LNCAP (cell line): ENCODE results near the gene NGLY1.

ENCODE experiments used
- CTCF ChIP-seq: fragments of 450-650 bp; IDR thresholded peaks from 2 replicates; pipeline ENCODE4 v1.5.1; 2017; ENCODE audit warnings: mild to moderate bottlenecking

The NGLY1 gene

DNA sequence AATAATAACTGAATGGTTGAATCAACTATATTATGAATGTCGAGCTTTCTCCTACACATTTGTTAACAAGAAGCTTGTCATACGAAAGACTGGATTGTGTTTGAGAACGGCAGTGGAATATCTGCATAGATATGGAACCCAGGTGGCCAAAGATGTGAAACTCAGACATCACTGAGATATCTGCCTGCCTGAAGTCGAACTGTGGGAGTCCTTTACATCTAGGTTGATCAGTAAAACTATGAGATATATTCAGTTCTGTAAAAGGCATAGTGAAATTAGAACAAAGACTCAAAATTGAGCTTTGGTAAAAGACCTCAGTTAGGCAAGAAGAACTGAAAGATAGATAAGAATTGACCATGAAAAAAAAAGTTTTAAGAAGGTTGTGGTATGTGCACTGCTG is 77.0 kb downstream of the NGLY1 start:
- no peak for TF ChIP-seq CTCF

DNA sequence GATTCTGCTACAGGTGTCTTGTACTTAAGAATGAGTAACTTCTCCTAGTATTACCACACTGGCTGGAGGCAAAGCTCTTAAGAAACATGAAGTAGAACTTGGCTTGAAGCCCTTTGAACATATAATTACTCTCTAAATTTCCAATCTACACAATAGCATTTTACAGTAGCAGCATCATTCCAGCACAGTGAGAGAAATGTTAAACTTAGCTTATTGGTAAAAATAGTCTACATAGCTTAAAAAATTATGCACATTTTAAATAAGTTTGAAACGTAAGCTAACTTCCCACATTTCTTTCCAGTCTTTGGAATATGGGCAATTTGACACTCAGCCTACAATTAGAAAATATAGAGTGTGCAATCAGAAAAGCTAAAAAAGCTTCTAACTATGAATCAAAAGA is 85.7 kb downstream of the NGLY1 start:
- no peak for TF ChIP-seq CTCF

DNA sequence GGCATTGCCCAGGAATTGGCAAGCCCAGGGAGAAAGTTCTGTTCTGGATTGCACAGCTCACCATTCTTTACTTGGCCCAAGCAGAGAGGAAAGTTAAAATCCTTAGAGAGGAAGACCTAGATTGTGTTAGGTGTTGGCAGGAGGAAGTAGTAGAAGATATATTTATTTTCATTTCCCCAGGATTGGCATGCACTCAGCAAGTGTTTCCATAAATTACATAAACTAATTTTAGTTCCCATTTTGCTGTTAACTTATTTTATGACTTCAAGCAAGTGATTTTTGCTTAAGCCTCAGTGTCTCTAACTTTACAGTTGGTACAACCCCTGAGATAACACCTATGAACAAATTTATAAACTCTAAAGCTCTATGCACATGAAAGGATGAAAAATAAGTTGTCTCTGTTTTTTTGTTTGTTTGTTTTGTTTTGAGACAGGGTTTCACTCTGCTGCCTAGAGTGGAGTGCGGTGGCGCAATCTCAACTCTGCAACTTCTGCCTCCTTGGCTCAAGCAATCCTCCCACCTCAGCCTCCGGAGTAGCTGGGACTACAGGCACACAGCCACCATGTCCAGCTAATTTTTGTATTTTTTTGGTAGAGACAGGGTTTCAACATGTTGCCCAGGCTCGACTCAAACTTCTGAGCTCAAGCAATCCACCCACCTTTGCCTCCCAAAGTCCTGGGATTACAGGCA is 87.4 kb downstream of the NGLY1 start:
- TF ChIP-seq CTCF = no peak

DNA sequence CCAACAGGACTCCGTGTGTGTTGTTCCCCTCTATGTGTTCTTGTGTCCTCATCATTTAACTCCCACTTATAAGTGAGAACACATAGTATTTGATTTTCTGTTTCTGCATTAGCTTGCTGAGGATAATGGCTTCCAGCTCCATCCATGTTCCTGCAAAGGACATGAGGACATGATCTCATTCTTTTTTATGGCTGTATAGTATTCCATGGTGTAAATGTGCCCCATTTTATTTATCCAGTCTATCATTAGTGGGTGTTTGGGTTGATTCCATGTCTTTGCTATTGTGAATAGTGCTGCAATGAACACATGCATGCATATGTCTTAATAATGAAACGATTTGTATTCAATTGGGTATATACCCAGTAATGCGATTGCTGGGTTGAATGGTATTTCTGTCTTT is 90.0 kb downstream of the NGLY1 start:
- TF ChIP-seq CTCF = no peak

- TF ChIP-seq CTCF = no peak
Measured at GRCh38 chr3:25692341-25692740, 90.9 kb downstream of the NGLY1 start.

- no peak for TF ChIP-seq CTCF
Measured at GRCh38 chr3:25690768-25691533, 92.3 kb downstream of the NGLY1 start.

- no peak for TF ChIP-seq CTCF
Measured at GRCh38 chr3:25689226-25689625, 94.0 kb downstream of the NGLY1 start.
